IMR-90 (cell line): ENCODE data around the gene B3GNT5. TPM values are rescaled to one million over a fixed set of nuclear protein-coding genes. Genes with fewer than 3 reads are reported as not detected.

Source experiments
- ATAC-seq: fragments of 200-7000 bp; cut with Tn5 transposase; 2 replicates; pipeline ENCODE4 v1.9.1; 2020; ENCODE audit warnings: low read depth, mild to moderate bottlenecking, moderate library complexity
- BruUV-seq: library from RNA; stranded (reverse); fragments of 400-500 nt; replicated peaks from 2 replicates; lab custom pipeline; 2021; lab: Mats Ljungman, UMichigan
- CTCF ChIA-PET: fragments of 300-600 bp; formaldehyde crosslinking; extraction: SDS; loops from one replicate; lab custom pipeline; 2021; ENCODE audit warnings: antibody characterized with exemption; lab: Yijun Ruan, JAX
- POLR2A ChIA-PET: fragments of 300-600 bp; sonication (Branson Sonifier 250); formaldehyde crosslinking; loops from one replicate; lab custom pipeline; 2022; ENCODE audit warnings: antibody characterized with exemption; ENCODE audit not compliant: unreplicated experiment; lab: Charles Lee
- DNase-seq: peaks from one replicate; pipeline ENCODE4 v3.0.0; 2013
- H2AFZ ChIP-seq: replicated peaks from 2 replicates; pipeline ENCODE3; 2013; ENCODE audit warnings: low read length, mild to moderate bottlenecking; ENCODE audit not compliant: poor library complexity
- H2AK5ac ChIP-seq: 2 replicates; pipeline ENCODE4 v1.6.1; 2013; ENCODE audit warnings: low read depth, low read length, inconsistent platforms
- H2AK9ac ChIP-seq: replicated peaks from 2 replicates; pipeline ENCODE3; 2013; ENCODE audit warnings: mild to moderate bottlenecking, low read depth, low read length, moderate library complexity; ENCODE audit not compliant: poor library complexity
- H2BK120ac ChIP-seq: 2 replicates; pipeline ENCODE4 v1.6.1; 2013; ENCODE audit warnings: low read depth, low read length, inconsistent platforms
- H2BK15ac ChIP-seq: 3 replicates; pipeline ENCODE4 v1.6.1; 2013; ENCODE audit warnings: low read depth, low read length, inconsistent platforms
- H2BK20ac ChIP-seq: 2 replicates; pipeline ENCODE4 v1.6.1; 2013; ENCODE audit warnings: low read depth, mild to moderate bottlenecking, inconsistent platforms, low read length, moderate library complexity
- H2BK5ac ChIP-seq: 2 replicates; pipeline ENCODE4 v1.6.1; 2013; ENCODE audit warnings: mild to moderate bottlenecking, low read depth, low read length, inconsistent platforms; ENCODE audit not compliant: poor library complexity, severe bottlenecking
- H3K14ac ChIP-seq: replicated peaks from 2 replicates; pipeline ENCODE4 v1.6.1; 2013; ENCODE audit warnings: low read depth, low read length, inconsistent platforms
- H3K18ac ChIP-seq: 2 replicates; pipeline ENCODE4 v1.6.1; 2013; ENCODE audit warnings: low read depth, low read length, control low read depth
- H3K23ac ChIP-seq: 2 replicates; pipeline ENCODE4 v1.6.1; 2013; ENCODE audit warnings: low read depth, low read length, inconsistent platforms
- H3K27ac ChIP-seq: 2 replicates; pipeline ENCODE4 v1.5.1; 2013; ENCODE audit warnings: mild to moderate bottlenecking, control low read depth, low read length; ENCODE audit not compliant: insufficient read depth
- H3K27me3 ChIP-seq: 2 replicates; pipeline ENCODE4 v1.6.1; 2013; ENCODE audit warnings: low read length; ENCODE audit not compliant: control insufficient read depth, insufficient read depth
- H3K36me3 ChIP-seq: 2 replicates; pipeline ENCODE4 v1.6.1; 2013; ENCODE audit warnings: low read length, mixed read lengths; ENCODE audit not compliant: control insufficient read depth, insufficient read depth
- H3K4ac ChIP-seq: 2 replicates; pipeline ENCODE4 v1.6.1; 2013; ENCODE audit warnings: low read depth, low read length, inconsistent platforms
- H3K4me1 ChIP-seq: 2 replicates; pipeline ENCODE4 v1.6.1; 2013; ENCODE audit warnings: low read length, mixed read lengths; ENCODE audit not compliant: control insufficient read depth, insufficient read depth
- H3K4me2 ChIP-seq: 2 replicates; pipeline ENCODE4 v1.6.1; 2013; ENCODE audit warnings: low read depth, mild to moderate bottlenecking, control low read depth, low read length, moderate library complexity
- H3K4me3 ChIP-seq: 2 replicates; pipeline ENCODE4 v1.5.1; 2013; ENCODE audit warnings: low read depth, mild to moderate bottlenecking, control low read depth, low read length, moderate library complexity; ENCODE audit not compliant: insufficient read depth
- H3K56ac ChIP-seq: 2 replicates; pipeline ENCODE4 v1.6.1; 2013; ENCODE audit warnings: low read length, inconsistent platforms; ENCODE audit not compliant: insufficient read depth; ENCODE audit errors: extremely low read depth
- H3K79me1 ChIP-seq, 2 experiments: 2 replicates each; pipeline ENCODE4 v1.6.1; 2013; ENCODE audit warnings: low read length in 2 of 2, inconsistent platforms in 1 of 2, low read depth in 1 of 2
- H3K9ac ChIP-seq: 2 replicates; pipeline ENCODE4 v1.6.1; 2013; ENCODE audit warnings: low read depth, low read length, control low read depth
- H3K9me1 ChIP-seq: 2 replicates; pipeline ENCODE4 v1.6.1; 2013; ENCODE audit warnings: low read length, inconsistent platforms; ENCODE audit not compliant: insufficient read depth
- H3K9me3 ChIP-seq: 2 replicates; pipeline ENCODE4 v1.6.1; 2013; ENCODE audit warnings: low read length; ENCODE audit not compliant: control insufficient read depth, insufficient read depth
- H4K20me1 ChIP-seq: 2 replicates; pipeline ENCODE4 v1.6.1; 2013; ENCODE audit warnings: low read length, inconsistent platforms; ENCODE audit not compliant: insufficient read depth
- H4K5ac ChIP-seq: 2 replicates; pipeline ENCODE4 v1.6.1; 2013; ENCODE audit warnings: mild to moderate bottlenecking, low read depth, low read length, control low read depth
- H4K8ac ChIP-seq, 2 experiments: 2 replicates each; pipeline ENCODE4 v1.6.1; 2013; ENCODE audit warnings: low read depth in 2 of 2, low read length in 2 of 2, control low read depth in 1 of 2, inconsistent platforms in 1 of 2
- H4K91ac ChIP-seq: 2 replicates; pipeline ENCODE4 v1.6.1; 2013; ENCODE audit warnings: low read depth, low read length, inconsistent platforms; ENCODE audit not compliant: insufficient read depth
- BHLHE40 ChIP-seq: fragments of 150-350 bp; IDR thresholded peaks from 2 replicates; pipeline ENCODE4 v1.6.1; 2016; ENCODE audit warnings: mild to moderate bottlenecking, low read depth, low read length
- CEBPB ChIP-seq: IDR thresholded peaks from 2 replicates; pipeline ENCODE4 v1.6.1; 2012; ENCODE audit warnings: low read depth, low read length, improper control_type of control experiment
- CHD1 ChIP-seq: IDR thresholded peaks from 2 replicates; pipeline ENCODE4 v1.6.1; 2012; ENCODE audit warnings: low read depth, low read length, improper control_type of control experiment
- ELK1 ChIP-seq: fragments of 150-350 bp; IDR thresholded peaks from 2 replicates; pipeline ENCODE4 v1.6.1; 2016; ENCODE audit warnings: low read depth, mild to moderate bottlenecking, low read length, moderate library complexity, borderline replicate concordance
- FOS ChIP-seq: fragments of 150-350 bp; IDR thresholded peaks from 2 replicates; pipeline ENCODE4 v1.6.1; 2016; ENCODE audit warnings: low read depth, low read length
- MXI1 ChIP-seq: IDR thresholded peaks from 2 replicates; pipeline ENCODE4 v1.6.1; 2012; ENCODE audit warnings: low read depth, mild to moderate bottlenecking, low read length, moderate library complexity, borderline replicate concordance
- NFE2L2 ChIP-seq: fragments of 150-350 bp; IDR thresholded peaks from 2 replicates; pipeline ENCODE4 v1.6.1; 2016; ENCODE audit warnings: low read depth, mild to moderate bottlenecking, low read length
- POLR2A ChIP-seq: IDR thresholded peaks from 2 replicates; pipeline ENCODE4 v1.6.1; 2012; ENCODE audit warnings: mild to moderate bottlenecking, low read depth, low read length
- RCOR1 ChIP-seq: IDR thresholded peaks from 2 replicates; pipeline ENCODE4 v1.6.1; 2012; ENCODE audit warnings: mild to moderate bottlenecking, low read length, improper control_type of control experiment; ENCODE audit not compliant: insufficient replicate concordance
- WGBS, 2 experiments: methylation state at CpG; one replicate each; pipeline versions ENCODE4 v1.1.5 to v1.1.7; 2013; ENCODE audit warnings: missing lambda C conversion rate in 2 of 2; ENCODE audit not compliant: insufficient read length in 1 of 2; ENCODE audit errors: extremely low coverage in 2 of 2; 5-methylcytosine and 5-hydroxymethylcytosine counted together
- dilution Hi-C: fragments of 300-500 bp; cut with HindIII; formaldehyde crosslinking; loops from one replicate; pipeline ENCODE4 v1.14.3; 2018; ENCODE audit warnings: low sequenced_read_pairs; ENCODE audit not compliant: unreplicated experiment
- in situ Hi-C: fragments of 300-500 bp; cut with MboI; formaldehyde crosslinking; loops from 3 replicates; pipeline ENCODE4 v1.14.3; 2019; ENCODE audit warnings: low sequenced_read_pairs, inconsistent platforms, mixed read lengths
- intact Hi-C: fragments of 100-400 bp; cut with micrococcal nuclease; formaldehyde crosslinking; loops from 2 replicates; pipeline ENCODE4 v1.10.0; 2022
- polyA plus RNA-seq, 3 experiments: library from polyadenylated mRNA; depleted of rRNA; stranded (reverse); fragments of >200 nt; gene quantifications; 2 replicates each; pipeline ENCODE4 v1.2.3, GENCODE V29; 2012; ENCODE audit warnings: low replicate concordance in 1 of 3
- total RNA-seq: library from RNA; depleted of rRNA; stranded (reverse); fragments of >200 nt; gene quantifications from 2 replicates; pipeline ENCODE4 v1.2.3, GENCODE V29; 2012
- TF ChIP-seq, protein P1 (sequence below): conservative IDR thresholded peaks from 2 replicates; pipeline ENCODE4 v1.5.1; 2012; ENCODE audit warnings: mild to moderate bottlenecking, low read depth, low read length, improper control_type of control experiment

Gene B3GNT5
- total and polyA plus RNA-seq, 2 of the 4 experiments (the other 2 are of a cell fraction), result 1.6 to 3.4 TPM

DNA sequence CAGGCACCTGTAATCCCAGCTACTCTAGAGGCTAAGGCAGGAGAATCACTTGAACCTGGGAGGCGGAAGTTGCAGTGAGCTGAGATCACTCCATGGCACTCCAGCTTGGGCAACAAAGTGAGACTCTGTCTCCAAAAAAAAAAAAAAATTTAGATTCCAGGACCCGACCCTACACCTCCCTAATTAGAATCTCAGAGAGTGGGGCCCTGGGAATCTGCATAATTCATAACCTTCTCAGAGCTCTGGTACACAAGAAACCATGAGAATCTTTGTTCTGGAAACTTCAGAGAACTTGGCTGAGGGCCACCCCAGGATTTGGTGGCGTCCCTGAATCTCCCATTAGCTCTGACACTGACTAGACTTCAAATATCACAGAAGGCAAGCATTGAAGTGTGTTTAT lies 31.5 kb downstream of the B3GNT5 start:
- CTCF ChIA-PET, result interaction anchor here (1.0 kb wide), 1 partner anchor 99 kb away, joined by 5 read pairs; no protein-coding TSS in a partner anchor
- Histone ChIP-seq H3K4ac (no peak overlapping the region), H3K36me3 (no peaks in the 10 kb centered on the region), H4K91ac (no peak overlapping the region), H3K27me3 (no peaks in the 10 kb centered on the region), H2BK120ac (no peak overlapping the region), H2AK9ac (no peak overlapping the region), H2BK5ac (no peak overlapping the region), H2AFZ (no peak overlapping the region), H3K9ac (no peak overlapping the region), H2BK15ac (no peak overlapping the region), H3K27ac (no peak overlapping the region), H3K4me1 (peaks cover 4% of the 10 kb centered on the region), H3K79me1 (no peaks in the 10 kb centered on the region), H3K14ac (no peak overlapping the region), H4K20me1 (no peaks in the 10 kb centered on the region), H3K4me3 (no peak overlapping the region), H4K5ac (no peak overlapping the region), H3K23ac (no peak overlapping the region), H3K4me2 (no peak overlapping the region), H3K9me1 (peaks cover 3% of the 10 kb centered on the region; the same call in 1 of the 2 replicates), H4K8ac (no peak overlapping the region), H3K9me3 (no peaks in the 10 kb centered on the region), H3K18ac (no peak overlapping the region), H3K56ac (no peak overlapping the region), H2BK20ac (no peak overlapping the region), H2AK5ac (no peak overlapping the region)
- TF ChIP-seq CEBPB (no peak), NFE2L2 (no peak), ELK1 (no peak), POLR2A (no peak), RCOR1 (no peak), CHD1 (no peak), BHLHE40 (no peak), MXI1 (no peak), FOS (no peak)
- TF ChIP-seq, protein P1, sequence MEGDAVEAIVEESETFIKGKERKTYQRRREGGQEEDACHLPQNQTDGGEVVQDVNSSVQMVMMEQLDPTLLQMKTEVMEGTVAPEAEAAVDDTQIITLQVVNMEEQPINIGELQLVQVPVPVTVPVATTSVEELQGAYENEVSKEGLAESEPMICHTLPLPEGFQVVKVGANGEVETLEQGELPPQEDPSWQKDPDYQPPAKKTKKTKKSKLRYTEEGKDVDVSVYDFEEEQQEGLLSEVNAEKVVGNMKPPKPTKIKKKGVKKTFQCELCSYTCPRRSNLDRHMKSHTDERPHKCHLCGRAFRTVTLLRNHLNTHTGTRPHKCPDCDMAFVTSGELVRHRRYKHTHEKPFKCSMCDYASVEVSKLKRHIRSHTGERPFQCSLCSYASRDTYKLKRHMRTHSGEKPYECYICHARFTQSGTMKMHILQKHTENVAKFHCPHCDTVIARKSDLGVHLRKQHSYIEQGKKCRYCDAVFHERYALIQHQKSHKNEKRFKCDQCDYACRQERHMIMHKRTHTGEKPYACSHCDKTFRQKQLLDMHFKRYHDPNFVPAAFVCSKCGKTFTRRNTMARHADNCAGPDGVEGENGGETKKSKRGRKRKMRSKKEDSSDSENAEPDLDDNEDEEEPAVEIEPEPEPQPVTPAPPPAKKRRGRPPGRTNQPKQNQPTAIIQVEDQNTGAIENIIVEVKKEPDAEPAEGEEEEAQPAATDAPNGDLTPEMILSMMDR, result no peak
- no CpG with 5 or more reads among the region's 3 CpGs for WGBS, 2 experiments
- dilution Hi-C loops, result no loop called here
- POLR2A ChIA-PET, result no interaction called here
- no peak for ATAC-seq
- in situ Hi-C loops, result no loop called here
- DNase-seq, result no peak
- no TSS peak for BruUV-seq
- intact Hi-C loops, result no loop called here
